ENCODE measurements around the gene ADAMTS14. TPM values are rescaled to one million over a fixed set of nuclear protein-coding genes. Genes with fewer than 3 reads are reported as not detected.

Gene ADAMTS14
- total and polyA plus RNA-seq, 4 donors = 2.0 to 4.7 (median 3.5) TPM

DNA sequence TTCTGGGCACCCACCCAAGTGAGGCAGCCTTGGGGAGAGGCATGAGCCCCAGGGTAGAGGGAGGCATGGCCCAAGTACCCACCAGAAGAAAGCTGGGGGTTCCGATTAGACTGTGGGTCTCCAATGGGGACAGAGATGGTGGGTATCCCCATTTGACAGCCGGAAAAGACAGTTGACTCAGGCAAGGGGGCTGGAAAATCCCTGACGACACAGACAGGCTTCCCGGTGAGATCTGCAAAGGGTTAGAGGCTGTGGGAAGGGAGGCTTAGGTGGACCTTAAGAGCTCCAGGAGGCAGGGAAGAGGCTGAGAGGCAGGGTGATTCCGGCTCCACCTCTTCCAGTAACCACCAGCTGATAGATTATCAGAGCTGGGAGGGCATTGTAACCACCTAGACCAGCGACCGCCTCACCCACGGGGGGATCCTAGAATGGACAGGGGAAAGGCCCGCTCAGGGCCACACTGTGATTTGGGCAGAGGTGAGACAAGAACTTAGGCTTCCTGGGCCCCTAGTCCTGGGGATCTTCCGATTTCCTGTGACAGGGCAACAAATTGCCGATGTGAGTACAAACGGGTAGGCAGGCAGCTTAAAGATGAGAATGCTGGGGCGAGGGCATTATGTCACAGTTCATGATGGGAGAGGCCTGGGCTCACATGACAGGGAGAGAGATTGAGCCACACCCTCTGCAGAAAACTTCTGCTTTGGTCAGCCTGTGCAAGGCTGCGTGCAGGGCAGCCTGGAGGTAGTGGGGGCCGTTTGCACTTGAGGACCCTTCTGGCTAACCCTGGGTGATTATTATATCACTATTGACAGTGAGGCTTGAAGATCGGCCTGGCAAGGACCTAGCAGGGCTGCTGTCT lies 107.4 kb downstream of the ADAMTS14 start:
- Histone ChIP-seq H3K9me3 (ENCODE audit: control insufficient read depth, insufficient read depth, low read length) (no peaks in the 10 kb centered on the region), H3K4me1 (ENCODE audit: control insufficient read depth, insufficient read depth, low read length) (peaks cover 13% of the 10 kb centered on the region), H3K4me3 (ENCODE audit: low read depth, low read length) (no peak overlapping the region), H3K27me3 (ENCODE audit: control insufficient read depth, insufficient read depth, low read length) (no peaks in the 10 kb centered on the region), H3K27ac (ENCODE audit: low read depth, low read length) (no peak overlapping the region), H3K36me3 (ENCODE audit: control insufficient read depth, insufficient read depth, low read length) (no peaks in the 10 kb centered on the region)
- no peak for DNase-seq (ENCODE audit: low read depth in 4 of 6, low spot score in 6 of 6)
- 86% methylated on average over 13 of the region's 16 CpGs for WGBS (ENCODE audit: insufficient coverage)

- WGBS (ENCODE audit: insufficient coverage) = 98% methylated on average over 9 of the region's 9 CpGs
- no peaks in the 10 kb centered on the region for H3K27me3 ChIP-seq (ENCODE audit: control insufficient read depth, insufficient read depth, low read length)
- H3K4me3 ChIP-seq (ENCODE audit: low read depth, low read length) = no peak overlapping the region
- no peak for DNase-seq (ENCODE audit: low read depth in 4 of 6, low spot score in 6 of 6)
- no peak overlapping the region for H3K27ac ChIP-seq (ENCODE audit: low read depth, low read length)
- H3K9me3 ChIP-seq (ENCODE audit: control insufficient read depth, insufficient read depth, low read length) = no peaks in the 10 kb centered on the region
- no peaks in the 10 kb centered on the region for H3K36me3 ChIP-seq (ENCODE audit: control insufficient read depth, insufficient read depth, low read length)
- H3K4me1 ChIP-seq (ENCODE audit: control insufficient read depth, insufficient read depth, low read length) = peaks cover 10% of the 10 kb centered on the region
Observed at GRCh38 chr10:70780370-70780760, 108.1 kb downstream of the ADAMTS14 start.

DNA sequence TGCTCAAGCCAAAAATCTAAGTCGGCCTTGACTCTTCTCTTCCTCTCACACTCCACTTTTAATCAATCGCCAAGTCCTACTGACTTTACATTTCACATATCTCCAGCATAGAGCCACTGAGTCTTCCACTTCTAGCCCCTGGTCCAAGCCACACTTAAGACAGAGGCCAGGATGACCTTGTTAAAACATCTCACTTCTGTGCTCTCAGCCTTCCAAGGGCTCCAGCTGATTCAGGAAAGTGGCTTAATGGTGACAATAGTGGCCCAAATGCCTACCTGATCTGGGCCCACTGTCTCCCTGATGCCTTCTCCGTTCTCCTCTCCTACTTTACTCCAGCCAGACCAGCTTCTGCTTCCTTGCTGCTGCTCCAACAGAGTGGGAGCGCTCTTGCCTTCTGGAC lies 108.5 kb downstream of the ADAMTS14 start:
- Histone ChIP-seq H3K36me3 (ENCODE audit: control insufficient read depth, insufficient read depth, low read length) (no peaks in the 10 kb centered on the region), H3K9me3 (ENCODE audit: control insufficient read depth, insufficient read depth, low read length) (no peaks in the 10 kb centered on the region), H3K27ac (ENCODE audit: low read depth, low read length) (no peak overlapping the region), H3K27me3 (ENCODE audit: control insufficient read depth, insufficient read depth, low read length) (no peaks in the 10 kb centered on the region), H3K4me3 (ENCODE audit: low read depth, low read length) (no peak overlapping the region), H3K4me1 (ENCODE audit: control insufficient read depth, insufficient read depth, low read length) (peaks cover 8% of the 10 kb centered on the region)
- 94% methylated on average over 4 of the region's 4 CpGs for WGBS (ENCODE audit: insufficient coverage)
- no peak for DNase-seq (ENCODE audit: low read depth in 4 of 6, low spot score in 6 of 6)

GRCh38 chr10:70781461-70782051 lies 109.2 kb downstream of the ADAMTS14 start:
- no peaks in the 10 kb centered on the region for H3K27me3 ChIP-seq (ENCODE audit: control insufficient read depth, insufficient read depth, low read length)
- H3K9me3 ChIP-seq (ENCODE audit: control insufficient read depth, insufficient read depth, low read length) = no peaks in the 10 kb centered on the region
- peaks cover 8% of the 10 kb centered on the region for H3K4me1 ChIP-seq (ENCODE audit: control insufficient read depth, insufficient read depth, low read length)
- no peaks in the 10 kb centered on the region for H3K36me3 ChIP-seq (ENCODE audit: control insufficient read depth, insufficient read depth, low read length)
- DNase-seq (ENCODE audit: low read depth in 4 of 6, low spot score in 6 of 6) = no peak
- 96% methylated on average over 6 of the region's 8 CpGs for WGBS (ENCODE audit: insufficient coverage)
- H3K27ac ChIP-seq (ENCODE audit: low read depth, low read length) = no peak overlapping the region
- no peak overlapping the region for H3K4me3 ChIP-seq (ENCODE audit: low read depth, low read length)

GRCh38 chr10:70782086-70782745 lies 109.9 kb downstream of the ADAMTS14 start:
- H3K9me3 ChIP-seq (ENCODE audit: control insufficient read depth, insufficient read depth, low read length) = no peaks in the 10 kb centered on the region
- 61% methylated on average over 2 of the region's 4 CpGs for WGBS (ENCODE audit: insufficient coverage)
- peak in 1 of 6 donors; percentile 29 for DNase-seq (ENCODE audit: low read depth in 4 of 6, low spot score in 6 of 6)
- no peaks in the 10 kb centered on the region for H3K27me3 ChIP-seq (ENCODE audit: control insufficient read depth, insufficient read depth, low read length)
- H3K4me1 ChIP-seq (ENCODE audit: control insufficient read depth, insufficient read depth, low read length) = peaks cover 8% of the 10 kb centered on the region
- H3K27ac ChIP-seq (ENCODE audit: low read depth, low read length) = no peak overlapping the region
- no peaks in the 10 kb centered on the region for H3K36me3 ChIP-seq (ENCODE audit: control insufficient read depth, insufficient read depth, low read length)
- no peak overlapping the region for H3K4me3 ChIP-seq (ENCODE audit: low read depth, low read length)

DNA sequence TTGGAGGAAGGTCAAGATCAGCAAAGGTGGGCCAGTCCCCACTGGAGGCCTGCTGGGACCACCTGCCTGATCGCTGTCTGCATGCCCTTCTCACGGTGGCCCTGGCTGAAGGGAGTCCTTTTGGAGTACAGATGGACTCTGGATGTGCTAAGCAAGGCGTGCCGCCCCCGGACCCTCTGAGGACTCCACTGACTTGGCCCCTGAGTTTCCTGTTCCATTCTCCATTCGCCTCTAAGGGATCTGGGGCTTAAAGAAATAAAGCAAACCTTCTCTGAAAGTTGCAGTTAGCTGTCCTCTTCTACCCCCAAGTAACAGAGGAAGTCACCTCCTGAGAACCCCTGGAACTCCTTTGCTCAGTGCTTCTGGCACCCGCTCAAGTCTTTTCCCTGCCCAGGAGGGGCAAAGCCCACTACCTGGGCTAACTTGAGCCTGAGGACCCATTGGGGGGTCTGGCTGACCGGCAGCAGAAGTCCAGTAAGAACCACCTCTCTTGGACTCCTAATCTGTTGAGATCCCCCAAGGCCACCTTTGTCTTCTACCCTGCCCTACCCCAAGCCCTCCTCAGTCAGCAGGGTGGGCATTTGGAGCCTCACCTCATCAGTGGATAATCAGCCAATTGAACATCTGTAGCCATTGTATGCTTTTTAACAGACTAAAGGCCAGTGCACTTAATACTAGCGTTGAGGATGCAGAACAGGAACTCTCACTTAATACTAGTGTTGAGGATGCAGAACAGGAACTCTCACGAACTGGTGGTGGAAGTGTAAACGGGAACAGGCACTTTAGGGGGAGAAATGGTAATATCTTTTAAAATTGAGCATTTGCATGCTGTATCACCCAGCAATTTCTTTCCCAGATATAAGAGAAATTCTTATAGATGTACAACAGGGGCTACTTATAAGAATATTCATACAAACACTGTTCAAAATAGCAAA lies 110.7 kb downstream of the ADAMTS14 start:
- Histone ChIP-seq H3K27me3 (ENCODE audit: control insufficient read depth, insufficient read depth, low read length) (no peaks in the 10 kb centered on the region), H3K4me3 (ENCODE audit: low read depth, low read length) (no peak overlapping the region), H3K9me3 (ENCODE audit: control insufficient read depth, insufficient read depth, low read length) (no peaks in the 10 kb centered on the region), H3K4me1 (ENCODE audit: control insufficient read depth, insufficient read depth, low read length) (peaks cover 8% of the 10 kb centered on the region), H3K36me3 (ENCODE audit: control insufficient read depth, insufficient read depth, low read length) (no peaks in the 10 kb centered on the region), H3K27ac (ENCODE audit: low read depth, low read length) (no peak overlapping the region)
- WGBS (ENCODE audit: insufficient coverage) = 89% methylated on average over 8 of the region's 11 CpGs
- no peak for DNase-seq (ENCODE audit: low read depth in 4 of 6, low spot score in 6 of 6)

- WGBS (ENCODE audit: insufficient coverage) = no CpG with 5 or more reads among the region's 5 CpGs
- Histone ChIP-seq H3K36me3 (ENCODE audit: control insufficient read depth, insufficient read depth, low read length) (no peaks in the 10 kb centered on the region), H3K4me3 (ENCODE audit: low read depth, low read length) (no peak overlapping the region), H3K9me3 (ENCODE audit: control insufficient read depth, insufficient read depth, low read length) (no peaks in the 10 kb centered on the region), H3K4me1 (ENCODE audit: control insufficient read depth, insufficient read depth, low read length) (peaks cover 5% of the 10 kb centered on the region), H3K27me3 (ENCODE audit: control insufficient read depth, insufficient read depth, low read length) (no peaks in the 10 kb centered on the region), H3K27ac (ENCODE audit: low read depth, low read length) (no peak overlapping the region)
- DNase-seq (ENCODE audit: low read depth in 4 of 6, low spot score in 6 of 6) = no peak
Observed at GRCh38 chr10:70784016-70784415, 111.7 kb downstream of the ADAMTS14 start.

GRCh38 chr10:70784471-70784870 lies 112.2 kb downstream of the ADAMTS14 start:
- H3K36me3 ChIP-seq (ENCODE audit: control insufficient read depth, insufficient read depth, low read length) = no peaks in the 10 kb centered on the region
- DNase-seq (ENCODE audit: low read depth in 4 of 6, low spot score in 6 of 6) = no peak
- H3K27me3 ChIP-seq (ENCODE audit: control insufficient read depth, insufficient read depth, low read length) = no peaks in the 10 kb centered on the region
- H3K27ac ChIP-seq (ENCODE audit: low read depth, low read length) = no peak overlapping the region
- 50% methylated on average over 1 of the region's 2 CpGs for WGBS (ENCODE audit: insufficient coverage)
- H3K4me1 ChIP-seq (ENCODE audit: control insufficient read depth, insufficient read depth, low read length) = peaks cover under 1% of the 10 kb centered on the region
- H3K9me3 ChIP-seq (ENCODE audit: control insufficient read depth, insufficient read depth, low read length) = no peaks in the 10 kb centered on the region
- no peak overlapping the region for H3K4me3 ChIP-seq (ENCODE audit: low read depth, low read length)

GRCh38 chr10:70785190-70785589 lies 112.9 kb downstream of the ADAMTS14 start, which contains the start of gene TBATA:
Gene TBATA, minus strand, starts transcription at chr10:70785377. Its CDS starts 1,998 bp downstream, at chr10:70783379.
- H3K27ac ChIP-seq (ENCODE audit: low read depth, low read length) = no peak within 1 kb of the TSS
- WGBS (ENCODE audit: insufficient coverage) = 66% methylated on average over 4 of the region's 4 CpGs
- DNase-seq (ENCODE audit: low read depth in 4 of 6, low spot score in 6 of 6) = no peak
- H3K27me3 ChIP-seq (ENCODE audit: control insufficient read depth, insufficient read depth, low read length) = no peaks in the 10 kb centered on the region
- H3K4me3 ChIP-seq (ENCODE audit: low read depth, low read length) = no peak within 1 kb of the TSS
- no peaks in the 10 kb centered on the region for H3K36me3 ChIP-seq (ENCODE audit: control insufficient read depth, insufficient read depth, low read length)
- no peaks in the 10 kb centered on the region for H3K4me1 ChIP-seq (ENCODE audit: control insufficient read depth, insufficient read depth, low read length)
- no peaks in the 10 kb centered on the region for H3K9me3 ChIP-seq (ENCODE audit: control insufficient read depth, insufficient read depth, low read length)

Measured in spinal cord (tissue), 10 donors.